PFSK-1 (cell line): ENCODE results near the gene LRMDA.

ENCODE experiments used
- FOXP2 ChIP-seq: optimal IDR thresholded peaks from 2 replicates; pipeline ENCODE3; 2011; ENCODE audit warnings: borderline replicate concordance, control low read depth, inconsistent platforms; ENCODE audit not compliant: insufficient read depth; ENCODE audit errors: extremely low read length, extremely low read depth
- POLR2AphosphoS5 ChIP-seq: IDR thresholded peaks from 2 replicates; pipeline ENCODE4 v1.6.1; 2012; ENCODE audit warnings: low read depth, mild to moderate bottlenecking, control low read depth, low read length, moderate library complexity
- SIN3A ChIP-seq: IDR thresholded peaks from 2 replicates; pipeline ENCODE4 v1.6.1; 2012; ENCODE audit warnings: mild to moderate bottlenecking, low read length, moderate library complexity, borderline replicate concordance; ENCODE audit not compliant: insufficient read depth
- TAF1 ChIP-seq: IDR thresholded peaks from 2 replicates; pipeline ENCODE4 v1.6.1; 2012; ENCODE audit warnings: low read length, control low read depth, borderline replicate concordance; ENCODE audit not compliant: insufficient read depth
- TF ChIP-seq, protein P1 (sequence below), 2 experiments: IDR thresholded peaks; 2 replicates each; pipeline versions ENCODE4 v1.6.1 to v1.8.0; 2011 to 2012; ENCODE audit warnings: low read depth in 2 of 2, low read length in 2 of 2, control low read depth in 1 of 2, inconsistent platforms in 1 of 2, mild to moderate bottlenecking in 1 of 2, moderate library complexity in 1 of 2; ENCODE audit not compliant: insufficient read depth in 1 of 2

Gene LRMDA

DNA sequence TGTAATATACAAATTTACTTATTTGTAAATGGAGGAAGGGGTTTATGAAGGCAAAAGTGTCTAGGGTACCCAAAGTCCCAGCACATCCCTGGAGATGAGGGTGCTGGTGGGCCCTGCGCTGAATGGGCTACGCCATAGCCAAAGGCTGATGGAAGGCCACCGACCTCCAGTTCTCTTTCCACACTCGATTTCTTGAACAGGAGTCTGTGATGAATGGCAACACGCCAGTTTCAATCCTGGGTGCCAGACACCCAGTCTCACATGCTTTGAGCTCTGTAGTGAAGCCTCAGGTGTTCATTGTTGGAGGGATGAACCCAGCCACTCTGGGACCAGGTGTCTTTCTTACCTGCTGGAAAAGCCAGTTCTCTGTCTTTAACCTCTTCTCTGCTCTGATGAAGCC is 752 bp downstream of the LRMDA start:
- TF ChIP-seq SIN3A (no peak), FOXP2 (no peak), POLR2AphosphoS5 (no peak), TAF1 (no peak)
- TF ChIP-seq, protein P1, sequence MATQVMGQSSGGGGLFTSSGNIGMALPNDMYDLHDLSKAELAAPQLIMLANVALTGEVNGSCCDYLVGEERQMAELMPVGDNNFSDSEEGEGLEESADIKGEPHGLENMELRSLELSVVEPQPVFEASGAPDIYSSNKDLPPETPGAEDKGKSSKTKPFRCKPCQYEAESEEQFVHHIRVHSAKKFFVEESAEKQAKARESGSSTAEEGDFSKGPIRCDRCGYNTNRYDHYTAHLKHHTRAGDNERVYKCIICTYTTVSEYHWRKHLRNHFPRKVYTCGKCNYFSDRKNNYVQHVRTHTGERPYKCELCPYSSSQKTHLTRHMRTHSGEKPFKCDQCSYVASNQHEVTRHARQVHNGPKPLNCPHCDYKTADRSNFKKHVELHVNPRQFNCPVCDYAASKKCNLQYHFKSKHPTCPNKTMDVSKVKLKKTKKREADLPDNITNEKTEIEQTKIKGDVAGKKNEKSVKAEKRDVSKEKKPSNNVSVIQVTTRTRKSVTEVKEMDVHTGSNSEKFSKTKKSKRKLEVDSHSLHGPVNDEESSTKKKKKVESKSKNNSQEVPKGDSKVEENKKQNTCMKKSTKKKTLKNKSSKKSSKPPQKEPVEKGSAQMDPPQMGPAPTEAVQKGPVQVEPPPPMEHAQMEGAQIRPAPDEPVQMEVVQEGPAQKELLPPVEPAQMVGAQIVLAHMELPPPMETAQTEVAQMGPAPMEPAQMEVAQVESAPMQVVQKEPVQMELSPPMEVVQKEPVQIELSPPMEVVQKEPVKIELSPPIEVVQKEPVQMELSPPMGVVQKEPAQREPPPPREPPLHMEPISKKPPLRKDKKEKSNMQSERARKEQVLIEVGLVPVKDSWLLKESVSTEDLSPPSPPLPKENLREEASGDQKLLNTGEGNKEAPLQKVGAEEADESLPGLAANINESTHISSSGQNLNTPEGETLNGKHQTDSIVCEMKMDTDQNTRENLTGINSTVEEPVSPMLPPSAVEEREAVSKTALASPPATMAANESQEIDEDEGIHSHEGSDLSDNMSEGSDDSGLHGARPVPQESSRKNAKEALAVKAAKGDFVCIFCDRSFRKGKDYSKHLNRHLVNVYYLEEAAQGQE (IDR thresholded peaks at IDR 0.05; ENCODE audit: insufficient read depth in 1 of 2, low read depth in 2 of 2, low read length in 2 of 2), result no peak

DNA sequence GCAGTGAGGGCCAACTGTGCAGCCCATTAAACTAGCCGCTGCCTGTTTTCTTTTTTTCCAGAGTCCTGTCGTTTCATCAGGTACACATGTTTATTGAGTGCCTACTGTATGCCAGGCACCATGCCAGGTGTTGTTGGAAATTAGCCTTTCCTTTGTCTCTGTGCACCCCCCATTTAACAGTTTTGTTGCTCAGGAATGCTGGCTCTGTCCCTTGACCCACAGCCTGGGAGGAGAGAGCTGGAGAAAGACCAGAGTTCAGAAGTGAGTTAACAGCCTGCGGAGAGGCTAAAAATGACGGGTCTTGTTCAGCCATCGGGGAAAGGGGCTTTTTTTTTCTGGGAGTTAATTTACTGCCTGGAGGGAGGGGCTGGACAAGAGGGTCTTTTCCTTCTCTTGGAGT is 1.3 kb downstream of the LRMDA start:
- no peak for TF ChIP-seq POLR2AphosphoS5
- TF ChIP-seq, protein P1 (IDR thresholded peaks at IDR 0.05; ENCODE audit: insufficient read depth in 1 of 2, low read depth in 2 of 2, low read length in 2 of 2), result no peak
- TF ChIP-seq SIN3A, result no peak
- TF ChIP-seq FOXP2, result no peak
- TF ChIP-seq TAF1, result no peak

DNA sequence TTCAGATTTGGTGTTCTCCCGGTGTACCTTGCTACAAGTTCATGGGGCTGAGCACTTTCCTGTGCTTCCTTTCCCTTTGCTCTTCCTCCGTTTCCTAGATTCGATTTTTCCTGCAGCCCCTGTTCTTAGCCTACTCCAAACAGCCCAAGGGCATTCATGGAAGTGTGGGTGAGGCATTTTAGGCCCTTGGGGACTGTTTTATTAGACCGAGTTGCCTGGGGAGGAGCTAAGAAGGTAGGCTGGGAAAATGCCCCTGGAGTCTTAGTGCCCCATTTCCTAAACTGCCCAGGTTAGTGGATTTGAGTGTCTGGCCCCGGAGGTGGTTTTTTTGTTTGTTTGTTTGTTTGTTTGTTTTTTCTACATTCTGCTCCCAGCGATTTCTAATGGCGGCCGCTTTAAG is 1.8 kb downstream of the LRMDA start:
- TF ChIP-seq TAF1, result no peak
- TF ChIP-seq, protein P1 (IDR thresholded peaks at IDR 0.05; ENCODE audit: insufficient read depth in 1 of 2, low read depth in 2 of 2, low read length in 2 of 2), result no peak
- no peak for TF ChIP-seq FOXP2
- TF ChIP-seq POLR2AphosphoS5, result no peak
- no peak for TF ChIP-seq SIN3A

DNA sequence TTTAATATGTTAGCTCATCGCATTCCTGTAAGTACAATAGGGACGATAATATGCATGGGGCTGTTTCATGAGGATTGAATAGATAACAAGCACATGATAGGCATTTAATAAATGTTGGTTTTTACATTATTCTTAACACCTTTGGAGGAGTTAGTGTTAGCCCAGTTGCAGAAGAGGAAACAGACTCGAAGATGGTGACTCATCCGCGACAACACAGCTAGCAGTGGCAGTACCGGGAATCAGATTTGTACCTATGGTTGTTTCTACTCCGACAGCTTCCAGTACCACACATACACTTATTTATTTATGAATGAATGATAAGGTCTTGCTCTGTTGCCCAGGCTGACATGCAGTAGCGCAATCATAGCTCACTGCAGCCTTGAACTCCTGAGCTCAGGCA is 2.9 kb downstream of the LRMDA start:
- TF ChIP-seq TAF1, result no peak
- TF ChIP-seq, protein P1 (IDR thresholded peaks at IDR 0.05; ENCODE audit: insufficient read depth in 1 of 2, low read depth in 2 of 2, low read length in 2 of 2), result no peak
- no peak for TF ChIP-seq SIN3A
- TF ChIP-seq POLR2AphosphoS5, result no peak
- no peak for TF ChIP-seq FOXP2

DNA sequence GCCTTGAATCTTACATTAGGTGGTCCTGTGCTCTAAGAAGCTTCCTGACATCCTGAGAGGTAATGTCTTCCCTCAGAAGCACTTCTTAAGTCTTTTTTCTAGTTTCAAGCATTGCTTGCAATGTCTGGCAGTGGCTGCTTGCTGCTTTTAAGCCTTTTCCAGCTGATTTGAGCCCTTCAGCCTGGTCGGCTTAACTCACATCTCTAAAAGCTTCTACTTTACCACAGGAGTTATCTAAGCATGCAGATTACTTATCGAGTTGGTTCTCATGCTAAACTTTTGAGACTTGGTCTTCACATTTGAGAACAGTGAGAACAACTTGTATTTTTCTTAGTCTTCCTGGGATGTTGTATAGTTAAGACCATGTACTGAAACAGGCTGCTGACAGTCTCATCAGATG is 3.9 kb downstream of the LRMDA start:
- TF ChIP-seq TAF1, result no peak
- TF ChIP-seq POLR2AphosphoS5, result no peak
- no peak for TF ChIP-seq FOXP2
